Ishikawa (cell line): ENCODE measurements around the gene FTO.

Experiments used
- CEBPB ChIP-seq: IDR thresholded peaks from 2 replicates; pipeline ENCODE4 v1.6.1; 2012
- CREB1 ChIP-seq: IDR thresholded peaks from 2 replicates; pipeline ENCODE4 v1.6.1; 2012; ENCODE audit warnings: low read depth
- EGR1 ChIP-seq: IDR thresholded peaks from 2 replicates; pipeline ENCODE4 v1.6.1; 2012
- EP300 ChIP-seq: IDR thresholded peaks from 2 replicates; pipeline ENCODE4 v1.6.1; 2012; ENCODE audit warnings: borderline replicate concordance
- FOXM1 ChIP-seq: IDR thresholded peaks from 2 replicates; pipeline ENCODE4 v1.6.1; 2012; ENCODE audit warnings: low read depth, borderline replicate concordance
- NFIC ChIP-seq: IDR thresholded peaks from 2 replicates; pipeline ENCODE4 v1.6.1; 2012
- RAD21 ChIP-seq: IDR thresholded peaks from 2 replicates; pipeline ENCODE4 v1.6.1; 2012; ENCODE audit warnings: low read depth
- TAF1 ChIP-seq: IDR thresholded peaks from 2 replicates; pipeline ENCODE4 v1.6.1; 2012; ENCODE audit warnings: low read depth, mild to moderate bottlenecking
- TCF12 ChIP-seq: IDR thresholded peaks from 2 replicates; pipeline ENCODE4 v1.6.1; 2012; ENCODE audit warnings: low read depth
- TEAD4 ChIP-seq: IDR thresholded peaks from 2 replicates; pipeline ENCODE4 v1.6.1; 2012
- USF1 ChIP-seq: IDR thresholded peaks from 2 replicates; pipeline ENCODE4 v1.6.1; 2012
- YY1 ChIP-seq: IDR thresholded peaks from 2 replicates; pipeline ENCODE4 v1.6.1; 2012; ENCODE audit warnings: low read depth
- ZBTB7A ChIP-seq: IDR thresholded peaks from 2 replicates; pipeline ENCODE4 v1.6.1; 2012; ENCODE audit warnings: low read depth
- TF ChIP-seq, protein P1 (sequence below): IDR thresholded peaks from 2 replicates; pipeline ENCODE4 v1.6.1; 2012; ENCODE audit warnings: low read depth, mild to moderate bottlenecking
- TF ChIP-seq, protein P2 (sequence below): IDR thresholded peaks from 2 replicates; pipeline ENCODE4 v1.6.1; 2012

Gene FTO

GRCh38 chr16:53703590-53704444 is at the start of gene FTO, which contains the start of gene RPGRIP1L:
Gene FTO (plus strand): TSS chr16:53704156.
Gene RPGRIP1L (minus strand): TSS chr16:53703859. CDS start chr16:53700723, 3,136 bp downstream.
- no peak for TF ChIP-seq RAD21
- TF ChIP-seq NFIC: 0 out of 2 replicates have a peak, but pooled peaks have one; percentile 18
- TF ChIP-seq, protein P1, sequence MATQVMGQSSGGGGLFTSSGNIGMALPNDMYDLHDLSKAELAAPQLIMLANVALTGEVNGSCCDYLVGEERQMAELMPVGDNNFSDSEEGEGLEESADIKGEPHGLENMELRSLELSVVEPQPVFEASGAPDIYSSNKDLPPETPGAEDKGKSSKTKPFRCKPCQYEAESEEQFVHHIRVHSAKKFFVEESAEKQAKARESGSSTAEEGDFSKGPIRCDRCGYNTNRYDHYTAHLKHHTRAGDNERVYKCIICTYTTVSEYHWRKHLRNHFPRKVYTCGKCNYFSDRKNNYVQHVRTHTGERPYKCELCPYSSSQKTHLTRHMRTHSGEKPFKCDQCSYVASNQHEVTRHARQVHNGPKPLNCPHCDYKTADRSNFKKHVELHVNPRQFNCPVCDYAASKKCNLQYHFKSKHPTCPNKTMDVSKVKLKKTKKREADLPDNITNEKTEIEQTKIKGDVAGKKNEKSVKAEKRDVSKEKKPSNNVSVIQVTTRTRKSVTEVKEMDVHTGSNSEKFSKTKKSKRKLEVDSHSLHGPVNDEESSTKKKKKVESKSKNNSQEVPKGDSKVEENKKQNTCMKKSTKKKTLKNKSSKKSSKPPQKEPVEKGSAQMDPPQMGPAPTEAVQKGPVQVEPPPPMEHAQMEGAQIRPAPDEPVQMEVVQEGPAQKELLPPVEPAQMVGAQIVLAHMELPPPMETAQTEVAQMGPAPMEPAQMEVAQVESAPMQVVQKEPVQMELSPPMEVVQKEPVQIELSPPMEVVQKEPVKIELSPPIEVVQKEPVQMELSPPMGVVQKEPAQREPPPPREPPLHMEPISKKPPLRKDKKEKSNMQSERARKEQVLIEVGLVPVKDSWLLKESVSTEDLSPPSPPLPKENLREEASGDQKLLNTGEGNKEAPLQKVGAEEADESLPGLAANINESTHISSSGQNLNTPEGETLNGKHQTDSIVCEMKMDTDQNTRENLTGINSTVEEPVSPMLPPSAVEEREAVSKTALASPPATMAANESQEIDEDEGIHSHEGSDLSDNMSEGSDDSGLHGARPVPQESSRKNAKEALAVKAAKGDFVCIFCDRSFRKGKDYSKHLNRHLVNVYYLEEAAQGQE: no peak
- TF ChIP-seq EP300: no peak
- TF ChIP-seq FOXM1: no peak
- TF ChIP-seq YY1: peak; percentile 98
- peak; percentile 34; the same call in 1 of the 2 replicates for TF ChIP-seq TAF1
- TF ChIP-seq USF1: peak; percentile 67
- TF ChIP-seq, protein P2, sequence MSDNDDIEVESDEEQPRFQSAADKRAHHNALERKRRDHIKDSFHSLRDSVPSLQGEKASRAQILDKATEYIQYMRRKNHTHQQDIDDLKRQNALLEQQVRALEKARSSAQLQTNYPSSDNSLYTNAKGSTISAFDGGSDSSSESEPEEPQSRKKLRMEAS: peak; percentile 81
- TF ChIP-seq TCF12: peak; percentile 56; the same call in 1 of the 2 replicates
- TF ChIP-seq TEAD4: peak; percentile 55
- TF ChIP-seq EGR1: no peak
- no peak for TF ChIP-seq ZBTB7A
- peak; percentile 75 for TF ChIP-seq CREB1
- no peak for TF ChIP-seq CEBPB

DNA sequence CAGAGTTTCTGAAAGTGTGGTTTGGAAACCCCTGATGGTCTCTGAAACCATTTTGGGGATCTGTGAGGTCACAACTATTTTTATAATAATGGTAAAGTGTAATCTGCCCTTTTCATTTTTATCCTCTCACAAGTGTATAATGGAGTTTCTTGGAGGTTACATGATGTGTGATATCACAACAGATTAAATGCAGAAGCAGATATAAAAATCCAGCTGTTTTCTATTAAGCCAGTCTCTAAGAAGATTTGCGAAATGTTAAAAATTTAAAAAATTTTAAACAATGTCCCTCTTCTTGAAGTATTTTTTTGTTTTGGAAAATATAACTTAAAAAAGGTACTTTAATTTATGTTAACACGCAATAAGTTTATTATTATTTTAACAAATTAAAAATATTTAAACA is 49.0 kb upstream of the FTO start:
- TF ChIP-seq, protein P1: no peak
- TF ChIP-seq YY1 (no peak), FOXM1 (no peak)

DNA sequence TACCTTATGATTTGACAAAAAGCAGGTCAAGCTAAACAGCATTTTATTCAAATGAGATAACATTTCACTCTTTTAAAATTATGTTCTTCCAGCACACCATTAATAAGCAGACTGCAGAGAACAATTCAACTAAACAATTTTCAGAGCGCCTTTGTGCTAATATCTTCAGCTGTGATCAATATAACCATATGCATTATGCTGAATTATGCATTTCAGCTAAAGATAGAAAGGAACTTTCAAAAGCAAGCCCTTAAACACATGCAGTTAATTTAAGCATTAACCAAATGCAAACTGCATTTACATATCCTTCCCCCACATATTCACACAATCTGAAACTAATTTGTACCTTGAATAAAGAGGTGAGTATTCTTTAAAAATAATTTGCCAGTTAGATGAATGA is 41.9 kb upstream of the FTO start:
- no peak for TF ChIP-seq CEBPB
- TF ChIP-seq USF1: no peak
- no peak for TF ChIP-seq YY1
- TF ChIP-seq CREB1: no peak
- TF ChIP-seq NFIC: no peak
- no peak for TF ChIP-seq EGR1
- TF ChIP-seq EP300: no peak
- TF ChIP-seq, protein P1: no peak
- no peak for TF ChIP-seq TCF12
- no peak for TF ChIP-seq TAF1
- no peak for TF ChIP-seq FOXM1
- no peak for TF ChIP-seq ZBTB7A
- no peak for TF ChIP-seq RAD21
- TF ChIP-seq, protein P2: no peak
- no peak for TF ChIP-seq TEAD4

GRCh38 chr16:53664724-53665345 is 39.1 kb upstream of the FTO start:
- TF ChIP-seq TEAD4: no peak
- TF ChIP-seq TCF12: no peak
- no peak for TF ChIP-seq CEBPB
- TF ChIP-seq EGR1: no peak
- TF ChIP-seq EP300: no peak
- no peak for TF ChIP-seq CREB1
- TF ChIP-seq RAD21: no peak
- TF ChIP-seq, protein P2: no peak
- TF ChIP-seq, protein P1: no peak
- TF ChIP-seq YY1: no peak
- TF ChIP-seq NFIC: no peak
- no peak for TF ChIP-seq ZBTB7A
- no peak for TF ChIP-seq FOXM1
- TF ChIP-seq USF1: no peak
- TF ChIP-seq TAF1: no peak
